Ureter (tissue), 1 donor: Measurements from ENCODE around the gene MSMP. TPM values are rescaled to one million over a fixed set of nuclear protein-coding genes. Genes with fewer than 3 reads are reported as not detected.

Source experiments
- DNase-seq: peaks from one replicate; pipeline ENCODE4 v3.0.0-alpha.2; 2020; ENCODE audit warnings: low spot score
- total RNA-seq: library from RNA; stranded (reverse); gene quantifications from one replicate; pipeline ENCODE4 v1.2.4, GENCODE V29; 2023
- donor health status: DM: yes; HTN: yes; CAD: no.

MSMP gene
- total RNA-seq, 1 donor from 2014 or later, result not detected

DNA sequence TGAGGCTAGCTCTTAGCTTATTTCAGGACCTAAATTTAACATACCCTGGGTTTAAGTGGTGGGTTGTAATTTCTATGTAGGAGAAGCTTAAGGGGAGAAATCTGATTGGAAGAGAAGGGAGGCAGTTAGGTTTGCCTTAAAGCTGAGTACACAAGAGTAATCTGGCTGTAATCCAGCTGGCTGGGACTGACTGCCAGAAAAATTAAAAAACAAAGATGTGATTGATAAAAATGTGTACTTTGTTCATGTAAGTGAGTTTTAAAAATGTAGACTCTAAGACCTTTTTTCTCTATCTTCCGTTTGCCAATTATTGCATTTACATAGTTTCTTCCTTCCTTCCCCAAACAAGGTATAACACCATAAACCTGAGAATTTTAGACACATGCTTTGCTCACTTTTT lies 17.5 kb upstream of the MSMP start:
- peak; percentile 61 for DNase-seq

DNA sequence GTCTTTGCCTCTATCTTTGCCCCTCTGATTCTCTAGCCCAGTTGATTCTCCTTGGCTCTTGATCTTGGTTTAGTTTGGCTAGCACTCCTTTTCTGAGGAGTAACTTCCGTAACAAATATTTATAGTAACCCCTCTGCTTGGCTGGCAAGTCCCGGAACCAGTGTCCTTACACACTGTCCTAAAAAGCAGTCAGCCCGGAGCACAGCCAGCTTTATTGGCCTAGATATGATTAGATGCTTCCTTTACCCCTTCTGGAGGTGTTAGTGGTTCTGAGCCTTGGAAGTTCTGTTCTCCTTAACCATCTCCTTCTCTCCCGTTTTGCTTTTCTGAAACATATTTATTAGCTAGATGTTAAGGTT lies 17.0 kb upstream of the MSMP start:
- peak; percentile 61 for DNase-seq

DNA sequence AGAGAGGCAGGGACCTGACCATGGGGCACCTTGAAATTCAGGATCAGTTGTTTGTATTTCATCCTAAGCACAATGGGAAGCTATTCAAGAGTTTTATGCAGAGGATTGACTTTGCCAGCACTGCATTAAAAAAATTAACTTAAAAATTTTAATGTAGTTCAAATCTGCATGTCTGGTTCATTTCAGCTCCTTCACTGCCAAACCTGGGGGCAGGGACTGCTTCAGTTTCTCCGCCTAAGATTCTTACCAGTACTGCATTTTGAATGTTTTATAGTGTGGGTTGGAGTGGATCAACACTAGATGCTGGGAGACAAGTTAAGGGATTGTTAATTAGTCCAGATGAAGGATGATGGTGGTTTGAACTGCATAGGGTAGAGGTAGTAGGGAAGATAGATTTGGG lies 15.7 kb upstream of the MSMP start:
- no peak for DNase-seq

DNA sequence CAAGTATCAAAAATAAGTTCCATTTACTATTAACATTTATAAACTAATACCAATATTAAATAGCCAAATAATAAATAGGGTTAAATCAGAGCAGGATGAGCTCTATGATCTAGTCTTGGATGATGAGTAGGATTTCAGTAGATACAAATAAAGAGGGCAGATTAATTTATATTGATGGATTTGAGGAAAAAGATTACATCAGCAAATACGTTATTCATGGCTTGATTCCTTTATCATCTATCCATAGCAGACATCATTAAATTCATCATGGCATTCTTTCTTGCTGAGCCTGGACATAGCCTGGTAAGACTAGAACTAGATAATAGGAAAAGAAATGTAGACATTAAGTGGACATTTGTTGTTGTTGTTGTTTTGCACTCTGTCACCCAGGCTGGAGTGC lies 13.4 kb upstream of the MSMP start:
- no peak for DNase-seq

DNA sequence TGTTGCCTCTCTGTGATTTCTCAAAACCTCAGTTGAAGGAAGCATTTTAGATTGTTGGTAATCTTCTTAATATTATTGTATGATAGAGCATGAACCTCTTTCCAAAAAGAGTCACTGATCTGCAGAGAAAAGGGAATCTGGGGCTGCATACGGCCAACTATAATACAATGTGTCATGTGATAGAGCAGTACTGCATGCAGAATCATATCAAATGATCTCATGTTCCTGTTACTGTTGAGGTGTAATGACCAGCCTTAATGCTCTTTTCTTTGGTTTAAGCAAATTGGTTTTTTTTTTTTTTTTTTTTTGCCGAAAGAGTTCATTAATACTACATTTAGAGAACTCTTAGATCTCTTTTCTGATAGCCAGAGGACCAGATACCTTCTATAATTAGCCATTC lies 12.9 kb upstream of the MSMP start:
- DNase-seq, result no peak

DNA sequence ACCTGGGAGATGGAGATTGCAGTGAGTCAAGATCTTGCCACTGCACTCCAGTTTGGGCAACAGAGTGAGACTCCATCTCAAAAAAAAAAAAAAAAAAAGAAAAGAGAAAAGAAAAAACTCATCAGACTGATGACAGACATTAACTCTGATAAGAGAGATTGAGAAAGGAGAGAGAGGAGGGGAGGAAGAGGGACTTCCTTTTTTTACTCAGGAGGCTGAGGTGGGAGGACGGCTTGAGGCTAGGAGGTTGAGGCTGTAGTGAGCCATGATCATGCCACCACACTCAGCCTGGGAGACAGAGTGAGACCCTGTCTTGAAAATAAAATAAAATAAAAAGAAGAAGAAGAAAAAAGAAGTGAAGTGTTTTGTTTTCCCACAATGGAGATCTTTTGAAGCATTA lies 9.7 kb upstream of the MSMP start:
- no peak for DNase-seq

DNA sequence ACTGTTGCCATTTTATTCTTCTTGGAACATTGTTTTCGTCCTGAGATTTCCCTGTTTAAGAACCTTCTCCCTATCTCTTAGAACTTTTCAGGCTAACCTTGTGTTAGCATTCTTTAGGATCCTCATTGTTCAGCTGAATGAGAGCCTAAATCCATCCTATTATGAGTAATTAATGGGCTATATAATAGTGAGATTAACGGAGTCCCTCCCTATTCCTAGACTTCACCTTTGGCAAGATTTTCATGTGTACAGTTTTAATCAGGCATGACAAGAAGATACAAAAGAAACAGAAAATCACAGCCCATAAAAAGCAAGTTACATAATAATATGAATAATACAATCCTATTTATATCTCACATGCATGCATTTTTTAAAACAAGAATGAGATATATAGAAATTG lies 9.1 kb upstream of the MSMP start:
- DNase-seq, result no peak

DNA sequence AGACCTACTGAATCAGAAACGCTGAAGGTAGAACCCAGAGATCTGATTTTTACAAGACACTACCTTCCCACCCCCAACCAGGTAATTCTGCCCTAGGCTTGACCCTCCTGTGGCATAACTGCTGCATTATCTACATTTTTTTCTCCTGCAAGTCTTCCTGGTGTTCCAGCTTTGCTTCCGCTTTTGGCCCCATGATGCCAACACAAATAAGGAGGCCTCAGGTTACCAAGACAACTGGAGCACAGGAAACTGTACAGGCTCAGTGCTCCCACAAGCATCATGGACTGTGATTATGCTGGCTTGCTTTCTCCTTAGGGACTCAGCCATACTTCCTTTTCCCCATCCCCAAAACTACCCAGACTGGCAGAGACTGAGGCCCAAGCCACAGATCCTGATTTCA lies 6.6 kb upstream of the MSMP start:
- no peak for DNase-seq

DNA sequence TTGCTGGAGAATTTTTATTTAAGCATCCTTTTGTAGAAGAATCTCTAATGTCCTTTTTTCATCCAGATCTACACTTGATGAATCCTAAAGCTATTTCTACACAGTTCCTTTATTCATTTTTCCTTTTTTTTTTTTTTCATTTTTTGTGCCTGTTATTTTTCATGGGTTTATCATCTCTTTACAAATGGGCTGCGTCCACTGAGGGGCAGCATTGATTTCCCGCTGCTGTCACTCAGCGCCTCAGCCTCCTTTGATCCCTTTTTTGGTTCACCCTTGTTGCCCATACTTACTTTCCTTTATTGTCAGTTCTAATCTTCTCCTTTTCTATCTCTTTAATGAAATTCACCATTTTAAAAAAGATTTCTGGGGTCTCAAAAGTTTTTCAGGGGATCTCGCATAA lies 5.7 kb upstream of the MSMP start:
- DNase-seq, result no peak

DNA sequence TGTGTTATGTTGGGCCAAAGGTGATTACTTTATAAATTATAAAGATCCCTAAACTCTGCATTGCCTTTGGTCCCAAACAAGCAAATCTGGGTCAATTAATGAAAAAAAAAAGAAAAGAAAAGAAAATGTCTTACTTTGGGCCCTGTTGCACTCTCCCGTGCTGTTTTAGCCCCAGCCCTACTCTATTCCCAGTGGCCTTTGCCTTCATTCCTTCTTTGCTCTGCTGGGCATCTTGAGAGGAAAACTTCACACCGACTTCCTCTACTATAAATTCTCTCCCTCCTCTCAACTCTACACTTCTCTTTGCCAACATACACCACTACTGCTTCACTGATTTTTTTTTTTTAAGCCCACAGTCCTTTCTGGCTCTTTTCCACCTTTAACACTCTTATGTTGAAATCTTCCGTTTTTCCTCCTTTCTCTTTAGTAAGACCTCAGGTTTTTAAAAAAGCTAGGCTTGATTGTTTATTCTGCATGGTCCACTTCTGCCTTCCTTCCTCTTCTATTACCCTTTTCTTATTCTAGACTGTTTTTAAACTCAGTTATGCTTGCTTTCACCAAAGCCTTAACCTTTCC lies 4.5 kb upstream of the MSMP start:
- DNase-seq, result no peak

DNA sequence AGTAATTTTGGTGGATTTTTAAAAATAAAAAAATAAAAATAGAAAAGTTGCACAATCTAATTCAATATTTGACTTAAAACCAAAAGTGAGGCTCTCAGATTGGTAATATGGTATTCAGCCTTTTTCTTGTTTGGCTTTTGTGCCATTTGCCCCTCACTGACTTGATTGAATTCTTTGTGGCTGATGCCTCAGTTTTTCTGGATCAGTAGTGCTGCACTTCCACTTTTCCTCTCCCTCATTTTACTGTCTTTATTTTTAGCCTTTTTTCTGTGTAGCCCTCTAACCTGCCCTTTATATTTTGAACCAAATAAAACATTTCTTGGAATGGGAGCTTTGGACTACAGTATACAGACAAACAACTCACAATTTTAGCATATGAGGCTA lies 3.8 kb upstream of the MSMP start:
- no peak for DNase-seq

DNA sequence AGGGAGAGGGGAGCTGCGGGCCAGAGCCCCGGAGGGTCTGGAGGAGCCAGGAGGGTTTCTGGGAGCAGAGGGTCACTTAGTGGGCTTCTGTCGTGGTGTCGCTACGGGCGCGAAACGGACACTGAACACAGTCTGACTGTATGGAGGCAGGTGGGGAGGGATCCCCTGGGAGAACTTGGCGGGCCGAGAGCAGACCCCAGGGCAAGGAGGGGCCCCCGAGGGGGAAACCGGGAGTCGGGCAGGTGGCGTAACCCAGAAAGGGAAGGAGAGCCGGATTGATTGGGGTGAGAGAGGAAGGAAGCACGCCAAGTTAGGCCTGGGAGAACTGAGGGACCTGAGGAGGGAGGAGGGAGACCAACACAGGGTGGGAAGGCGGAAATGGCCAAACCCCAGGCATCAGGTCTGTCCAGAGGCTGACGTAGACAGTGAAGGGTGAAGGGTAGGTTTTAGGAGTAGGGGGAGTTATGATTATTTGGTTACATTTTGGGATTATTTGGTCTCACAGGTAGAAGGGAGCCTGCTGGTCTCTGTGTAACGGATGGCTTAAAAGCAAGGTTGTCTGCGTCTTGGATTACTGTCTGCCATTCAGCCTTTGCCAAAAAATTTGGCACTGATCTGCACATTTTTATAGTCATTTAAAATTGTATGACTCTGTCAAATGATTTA lies 3.3 kb upstream of the MSMP start:
- peak; percentile 69 for DNase-seq

DNA sequence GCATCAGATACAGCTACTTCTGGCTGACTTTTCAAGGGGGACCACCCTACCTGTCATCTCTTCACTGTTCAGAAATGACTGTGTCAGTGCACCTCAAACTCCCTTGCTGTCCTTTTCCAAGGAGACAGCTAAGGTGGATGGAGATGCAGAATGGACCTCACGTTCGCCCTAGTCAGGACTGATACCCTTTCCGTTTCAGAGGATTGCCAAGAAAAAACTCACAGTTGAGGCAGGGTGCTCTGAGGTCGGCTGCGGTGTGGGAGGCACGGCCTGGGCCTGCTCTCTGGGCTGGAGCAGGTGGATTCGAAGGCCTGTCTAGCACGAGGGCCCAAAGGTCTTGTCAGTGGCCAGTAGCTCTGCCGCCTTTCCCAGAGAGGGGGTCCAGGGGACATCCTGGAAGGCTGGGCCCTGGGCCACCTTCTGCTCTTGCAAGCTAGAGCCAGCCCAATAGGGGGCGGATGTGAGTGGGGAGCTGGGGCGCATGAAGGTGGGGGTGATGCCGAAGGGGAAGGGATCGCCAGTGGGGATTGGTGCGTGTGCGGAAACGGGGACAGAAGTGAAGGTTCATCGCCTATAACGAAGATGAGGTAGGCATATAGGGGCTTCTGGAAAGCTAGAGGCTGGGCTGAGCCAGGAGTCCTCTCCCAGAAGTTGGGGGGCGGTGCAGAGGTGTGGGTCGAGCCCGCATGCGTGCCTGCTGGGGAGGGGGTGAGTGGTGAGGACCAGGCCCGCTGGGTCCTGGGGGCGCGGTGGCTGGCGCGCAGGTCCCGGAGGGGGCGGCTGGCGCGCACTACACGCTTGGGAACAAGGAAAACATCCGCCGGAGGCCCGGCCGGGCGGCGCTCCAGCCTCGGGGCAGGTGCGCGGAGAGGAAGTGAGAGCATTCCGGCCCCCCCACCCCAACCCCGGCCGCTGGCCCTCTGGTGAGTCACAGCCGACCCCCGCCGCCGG lies 2.5 kb upstream of the MSMP start:
- peak; percentile 81 for DNase-seq

DNA sequence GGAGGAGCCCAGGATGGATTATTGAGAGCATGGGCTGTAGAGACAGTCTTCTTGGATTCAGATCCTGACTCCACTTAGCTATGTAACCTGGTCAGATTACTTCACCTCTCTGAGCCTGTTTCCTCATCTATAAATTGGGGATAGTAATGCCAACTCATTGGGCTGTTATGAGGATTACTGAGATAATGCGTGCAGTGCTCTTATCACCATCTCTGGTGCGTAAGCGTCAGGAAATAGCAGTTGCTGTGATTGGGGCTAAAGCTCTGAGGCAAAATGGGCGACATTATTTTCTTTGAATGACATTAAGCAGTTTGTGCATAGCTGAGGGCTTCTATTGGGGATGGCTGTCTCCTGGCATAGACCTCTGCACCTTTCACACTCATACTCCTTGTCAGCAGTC lies 995 bp upstream of the MSMP start:
- no peak for DNase-seq

DNA sequence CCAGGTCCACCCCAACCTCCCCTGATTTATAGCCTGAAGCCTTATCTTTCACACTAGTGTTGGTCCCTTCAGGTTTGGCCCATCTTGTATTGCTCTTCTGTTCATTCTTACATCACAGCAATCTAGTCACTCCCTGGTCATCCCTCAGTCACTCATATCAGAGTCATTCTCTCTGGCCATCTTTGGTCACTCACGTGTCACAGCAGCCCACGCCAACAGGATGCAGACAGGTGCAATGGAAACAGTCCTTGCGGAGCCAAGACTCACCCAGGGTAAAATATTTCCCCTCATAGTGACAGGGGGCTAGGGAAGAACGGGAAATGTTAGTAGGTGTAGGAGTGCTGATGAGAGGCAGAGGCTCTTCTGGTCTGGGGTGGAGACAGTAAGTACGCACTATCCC lies 610 bp downstream of the MSMP start:
- no peak for DNase-seq

DNA sequence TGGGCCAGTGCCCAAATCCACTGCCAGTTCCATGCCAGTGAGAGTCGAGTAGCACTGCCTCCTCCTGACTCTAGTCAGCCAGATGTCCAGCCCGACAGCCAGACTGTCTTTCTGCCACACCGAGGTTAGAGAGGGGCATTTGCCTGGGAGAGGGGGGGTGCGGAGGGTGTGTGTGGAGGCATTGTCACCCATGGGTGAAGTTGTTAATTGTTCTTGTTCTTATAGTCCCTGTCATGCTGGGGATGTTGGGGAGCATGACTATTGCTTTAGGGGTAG lies 3.9 kb downstream of the MSMP start:
- DNase-seq, result no peak

DNA sequence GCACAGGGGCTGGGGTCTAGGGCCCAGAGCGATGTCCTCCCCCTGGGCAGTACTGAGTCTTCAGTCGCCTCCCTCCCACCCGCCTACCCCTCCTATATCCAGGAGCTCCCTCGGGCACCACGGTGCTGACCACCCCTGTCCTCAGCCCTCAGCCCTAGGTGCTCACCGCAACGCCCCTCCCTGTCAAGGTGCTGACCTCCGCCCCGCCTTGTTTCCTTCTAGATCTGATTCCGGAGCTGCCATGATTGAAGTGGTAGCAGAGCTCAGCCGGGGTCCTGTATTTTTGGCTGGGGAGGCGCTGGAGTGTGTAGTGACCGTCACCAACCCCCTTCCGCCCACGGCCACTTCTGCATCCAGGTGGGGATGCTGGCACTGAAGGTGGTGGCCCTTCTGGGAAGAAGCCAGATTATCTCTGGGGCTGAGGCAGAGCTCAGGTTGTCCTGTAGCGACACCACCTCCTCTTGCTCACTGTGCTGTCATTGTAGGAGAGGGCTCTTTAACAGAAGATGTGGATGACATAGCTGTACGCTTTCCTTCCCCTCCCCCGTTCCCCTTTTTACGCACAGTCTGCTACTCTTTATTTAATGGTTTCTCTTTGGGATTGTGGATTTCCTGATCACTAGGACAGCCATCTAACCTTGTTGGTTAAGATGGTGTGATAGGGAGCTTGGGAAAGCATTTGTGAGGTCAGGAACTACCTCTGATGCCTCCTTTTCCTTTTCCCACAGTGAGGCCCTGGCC lies 4.4 kb downstream of the MSMP start:
- DNase-seq, result no peak

DNA sequence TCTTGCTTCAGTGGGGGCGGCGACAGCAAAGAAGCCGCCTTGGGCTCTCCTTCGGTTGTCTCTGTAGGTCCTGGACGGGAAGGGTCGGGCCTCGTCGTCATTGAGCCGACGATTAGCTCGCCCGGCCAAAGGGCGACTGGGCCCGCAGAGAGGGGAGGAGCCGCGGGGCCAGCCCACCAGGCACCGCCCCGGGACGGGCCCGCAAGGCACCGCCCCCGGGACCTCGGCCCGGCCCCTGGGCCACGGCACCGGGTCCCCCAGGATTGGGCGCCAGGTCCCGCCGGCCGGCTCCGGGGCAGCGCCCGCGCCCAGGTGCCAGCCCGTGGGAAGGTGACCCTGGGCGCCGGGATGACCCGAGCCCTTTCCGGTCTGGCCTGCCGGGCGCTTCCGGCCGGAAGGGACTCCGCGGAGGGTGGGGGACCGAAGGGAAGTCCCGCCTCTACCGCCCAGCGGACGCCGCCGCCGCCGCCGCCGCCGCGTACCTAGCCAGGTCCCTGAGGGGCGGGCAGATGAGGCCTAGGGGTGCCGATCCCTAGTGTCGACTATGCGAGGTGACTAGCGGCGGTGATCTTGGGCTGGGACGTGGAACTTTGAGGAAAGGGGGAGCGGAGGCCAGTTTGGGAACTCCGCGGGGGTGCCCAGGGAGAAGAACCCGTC lies 5.1 kb downstream of the MSMP start, which contains the start of the genes GBA2 and RGP1:
TSS of gene GBA2 (minus strand) at position 371 of the 657 bp plus-strand sequence. CDS start 524 bp downstream, outside the sequence.
TSS of gene RGP1 (plus strand) at position 430 of the 657 bp plus-strand sequence. CDS start 469 bp downstream, outside the sequence.
- DNase-seq, result peak; percentile 86

DNA sequence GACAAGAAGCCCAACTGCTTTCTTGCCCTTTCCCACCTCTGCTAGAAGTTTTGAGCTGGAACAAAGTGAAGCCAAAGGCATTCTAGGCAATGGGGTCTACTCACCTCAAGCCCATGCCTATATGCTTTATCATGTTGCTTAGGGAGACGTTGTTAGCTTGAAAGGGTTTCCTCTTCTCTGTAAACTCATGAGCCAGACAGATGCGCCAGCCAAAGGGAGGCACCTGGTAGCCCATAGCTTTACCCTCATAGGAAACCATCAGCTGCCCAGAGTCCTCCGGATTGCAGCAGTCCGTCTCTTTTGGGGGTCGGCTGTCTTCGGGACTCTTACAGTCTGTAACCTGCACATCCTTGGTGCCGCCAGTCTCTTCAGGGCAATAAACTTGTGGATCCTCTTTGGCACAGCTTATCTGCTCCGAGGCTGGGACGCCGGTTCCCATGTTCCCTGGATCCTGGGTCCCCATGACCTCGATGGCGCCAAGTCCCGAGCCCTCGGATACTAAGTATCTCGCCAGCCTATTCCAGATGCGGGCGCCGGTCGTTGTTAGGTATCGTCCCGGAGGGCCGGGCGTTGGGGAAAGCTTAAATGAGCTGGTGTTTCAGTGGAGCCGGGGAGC lies 5.7 kb downstream of the MSMP start:
- no peak for DNase-seq

DNA sequence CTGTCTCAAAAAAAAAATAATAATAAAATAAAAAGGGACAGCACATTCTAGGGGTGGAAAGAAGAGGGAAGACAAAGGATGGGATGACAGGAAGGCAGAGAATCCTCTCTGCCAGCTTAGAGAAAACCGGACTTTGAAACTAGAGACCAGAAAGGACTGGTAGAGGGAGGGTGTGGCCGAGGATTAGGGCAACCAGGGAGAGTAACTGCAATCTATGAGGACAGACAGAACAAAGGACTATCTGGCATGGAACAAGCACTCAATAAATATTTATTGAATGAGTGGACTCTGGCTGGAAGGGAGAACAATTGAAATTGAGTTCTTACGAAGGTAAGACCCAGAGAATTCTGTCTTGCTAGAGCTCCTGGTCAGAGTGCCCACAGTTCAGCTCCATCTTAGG lies 7.5 kb downstream of the MSMP start:
- no peak for DNase-seq

DNA sequence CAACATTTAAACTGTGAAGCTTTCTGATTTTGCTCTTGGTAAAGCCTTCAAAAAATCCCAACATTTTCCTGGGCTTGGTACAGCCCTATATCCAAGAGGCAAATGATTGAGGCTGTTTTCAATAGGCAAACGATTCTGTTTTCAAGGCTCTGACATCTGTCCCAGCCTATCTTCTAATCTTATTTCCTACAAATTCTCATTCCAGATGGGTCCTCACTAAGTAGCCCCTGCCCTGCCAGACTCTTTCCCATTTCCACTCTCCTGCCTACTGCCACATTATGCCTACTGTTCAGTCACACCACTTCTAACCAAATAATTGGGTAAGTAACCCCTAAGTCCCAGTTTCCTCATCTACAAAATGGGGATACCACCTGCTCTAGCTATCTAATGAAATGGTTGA lies 8.5 kb downstream of the MSMP start:
- no peak for DNase-seq
